ENCODE results near the gene EEPD1.

The EEPD1 gene

GRCh38 chr7:36203071-36203790 lies 50.2 kb downstream of the EEPD1 start:
- no peak for DNase-seq (ENCODE audit: low spot score in 2 of 2)
- Mint-ChIP-seq H3K9me3 (no peaks in the 10 kb centered on the region), H3K27ac (no peak overlapping the region), H3K27me3 (peaks cover 1% of the 10 kb centered on the region), H3K4me1 (no peaks in the 10 kb centered on the region), H3K4me3 (no peak overlapping the region), H3K36me3 (no peaks in the 10 kb centered on the region)
- ATAC-seq (ENCODE audit: low read depth), result no peak

DNA sequence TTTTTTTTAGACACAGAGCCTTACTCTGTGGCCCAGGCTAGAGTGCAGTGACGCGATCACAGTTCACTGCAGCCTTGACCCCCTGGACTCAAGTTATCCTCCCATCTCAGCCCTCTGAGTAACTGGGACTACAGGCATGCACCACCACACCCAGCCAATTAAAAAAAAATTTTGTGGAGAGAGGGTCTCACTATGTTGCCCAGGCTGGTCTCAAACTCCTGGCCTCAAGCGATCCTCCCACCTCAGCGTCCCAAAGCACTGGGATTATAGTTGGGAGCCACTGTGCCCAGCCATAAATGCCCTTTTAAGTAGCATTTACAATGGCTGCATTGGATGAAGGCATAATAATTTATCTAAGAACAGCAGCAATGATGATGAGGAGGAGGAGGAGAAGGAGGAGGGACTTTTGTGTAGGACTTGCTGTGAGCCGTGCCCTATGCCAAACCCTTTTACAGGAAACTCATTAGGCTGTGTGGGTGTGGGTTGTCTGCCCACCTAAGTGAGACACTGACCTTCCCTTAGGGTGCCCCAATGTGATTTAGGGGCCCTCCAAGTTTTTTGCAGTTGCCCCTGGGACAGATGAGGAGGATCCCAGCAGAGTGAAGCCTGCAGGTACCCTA lies 51.1 kb downstream of the EEPD1 start:
- DNase-seq (ENCODE audit: low spot score in 2 of 2) (no peak), ATAC-seq (ENCODE audit: low read depth) (no peak)
- Mint-ChIP-seq H3K9me3 (no peaks in the 10 kb centered on the region), H3K36me3 (no peaks in the 10 kb centered on the region), H3K4me3 (no peak overlapping the region), H3K27me3 (peaks cover 1% of the 10 kb centered on the region), H3K4me1 (no peaks in the 10 kb centered on the region), H3K27ac (no peak overlapping the region)

GRCh38 chr7:36204929-36205635 lies 52.0 kb downstream of the EEPD1 start:
- ATAC-seq (ENCODE audit: low read depth), result no peak
- Mint-ChIP-seq H3K4me1 (no peaks in the 10 kb centered on the region), H3K27me3 (peaks cover 4% of the 10 kb centered on the region), H3K36me3 (no peaks in the 10 kb centered on the region), H3K27ac (no peak overlapping the region), H3K9me3 (no peaks in the 10 kb centered on the region), H3K4me3 (no peak overlapping the region)
- DNase-seq (ENCODE audit: low spot score in 2 of 2), result no peak

GRCh38 chr7:36205803-36206202 lies 52.7 kb downstream of the EEPD1 start:
- Mint-ChIP-seq H3K4me1 (no peaks in the 10 kb centered on the region), H3K9me3 (no peaks in the 10 kb centered on the region), H3K4me3 (no peak overlapping the region), H3K36me3 (no peaks in the 10 kb centered on the region), H3K27ac (no peak overlapping the region), H3K27me3 (peaks cover 4% of the 10 kb centered on the region)
- ATAC-seq (ENCODE audit: low read depth), result no peak
- no peak for DNase-seq (ENCODE audit: low spot score in 2 of 2)

DNA sequence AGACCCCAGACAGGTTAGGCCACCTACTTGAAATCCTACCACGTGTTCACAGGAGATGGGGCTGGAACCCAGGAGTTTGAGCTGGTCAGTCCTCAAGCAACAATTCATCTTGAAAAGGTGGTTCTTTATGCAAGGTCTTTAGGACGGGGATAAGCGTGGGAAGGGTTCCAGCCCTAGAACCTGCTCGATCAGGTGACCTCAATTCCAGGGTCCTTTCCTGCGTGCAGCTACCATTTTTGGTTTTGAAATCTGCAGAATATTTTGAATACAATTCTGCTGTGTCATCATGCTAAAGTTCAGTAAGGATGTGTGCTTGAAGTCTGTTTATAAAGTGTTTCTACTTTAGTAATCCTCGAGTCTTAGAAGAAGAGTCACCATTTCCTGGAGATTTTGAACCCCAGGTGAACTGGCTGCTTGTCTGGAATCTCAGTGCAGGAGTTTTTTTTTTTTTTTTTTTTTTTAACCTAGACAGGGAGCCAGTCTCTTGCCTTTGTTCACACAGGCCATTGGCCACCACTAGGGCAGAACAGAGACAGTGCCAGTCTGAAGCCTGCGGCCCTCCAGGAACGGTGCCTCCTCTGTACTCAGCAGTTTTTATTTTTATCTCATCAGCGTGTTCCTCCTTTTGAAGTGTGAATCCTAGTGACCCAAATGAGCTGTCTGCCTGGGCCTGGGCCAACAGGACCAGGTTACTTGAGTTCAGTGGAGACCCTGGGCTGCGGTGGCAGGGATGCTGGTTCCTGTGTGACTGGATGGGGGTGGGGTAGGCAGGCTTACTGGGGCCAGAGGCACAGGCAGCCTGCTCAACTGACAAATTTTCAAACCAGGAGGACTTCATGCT lies 54.6 kb downstream of the EEPD1 start:
- ATAC-seq (ENCODE audit: low read depth) (no peak), DNase-seq (ENCODE audit: low spot score in 2 of 2) (no peak)
- Mint-ChIP-seq H3K27me3 (peaks cover 2% of the 10 kb centered on the region), H3K4me1 (no peaks in the 10 kb centered on the region), H3K4me3 (no peak overlapping the region), H3K9me3 (no peaks in the 10 kb centered on the region), H3K27ac (no peak overlapping the region), H3K36me3 (no peaks in the 10 kb centered on the region)

DNA sequence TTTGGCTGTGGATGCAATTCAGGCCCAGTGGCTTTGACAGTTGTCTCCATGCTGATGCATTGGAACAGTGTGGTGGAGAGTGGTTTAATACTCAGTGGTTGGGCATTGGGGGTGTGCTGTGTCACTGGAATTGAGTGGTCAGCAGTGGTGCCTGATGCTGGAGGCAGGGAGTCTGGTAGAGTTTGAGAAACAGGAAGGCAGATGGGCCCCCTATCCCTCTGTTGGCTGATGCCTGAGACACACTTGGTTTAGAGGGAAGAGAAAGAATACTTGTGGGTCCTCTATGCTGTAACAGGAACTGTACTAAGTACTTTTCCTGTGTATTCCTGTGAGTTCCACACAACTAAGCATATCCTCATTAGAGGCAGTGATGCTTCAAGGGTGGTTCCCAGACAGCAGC lies 55.4 kb downstream of the EEPD1 start:
- Mint-ChIP-seq H3K27ac (no peak overlapping the region), H3K27me3 (peaks cover 2% of the 10 kb centered on the region), H3K4me1 (no peaks in the 10 kb centered on the region), H3K4me3 (no peak overlapping the region), H3K9me3 (no peaks in the 10 kb centered on the region), H3K36me3 (no peaks in the 10 kb centered on the region)
- ATAC-seq (ENCODE audit: low read depth) (no peak), DNase-seq (ENCODE audit: low spot score in 2 of 2) (no peak)

DNA sequence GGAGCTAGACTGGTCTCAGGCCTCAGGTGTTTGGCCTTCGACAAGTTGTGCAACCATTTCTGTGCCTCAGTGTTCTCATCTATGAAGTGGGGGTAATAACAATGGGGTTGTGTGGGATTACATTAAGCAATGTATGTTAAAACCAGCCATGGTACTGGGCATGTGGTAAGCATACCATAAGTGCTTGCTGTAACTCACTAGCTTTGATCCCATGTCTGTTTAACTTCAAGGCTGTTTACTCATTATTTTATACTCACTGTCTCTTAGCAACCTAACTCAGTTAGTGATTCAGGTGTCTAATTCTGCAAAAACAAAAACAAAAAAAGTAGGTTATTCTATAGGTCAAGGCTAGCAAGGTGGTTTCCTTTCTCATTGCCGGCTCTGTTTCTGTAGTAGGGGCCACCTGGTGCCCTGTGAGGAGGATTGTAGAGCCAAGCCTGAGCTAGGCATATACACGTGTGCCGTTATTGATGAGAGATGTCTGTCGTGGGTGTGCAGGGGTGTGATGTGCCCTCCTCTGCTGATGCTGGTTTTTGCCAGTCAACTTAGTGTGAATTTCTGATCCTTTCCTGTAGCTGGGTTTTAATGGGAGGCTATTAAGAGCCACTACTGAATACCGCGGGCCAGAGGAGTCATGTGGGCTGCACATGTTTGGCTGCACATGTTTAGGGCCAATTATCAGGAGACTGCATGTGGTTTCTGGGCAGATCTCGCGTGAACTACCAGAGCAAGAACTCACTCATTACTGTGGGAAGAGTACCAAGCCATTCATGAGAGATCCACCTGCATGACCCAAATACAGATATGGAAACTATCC lies 56.2 kb downstream of the EEPD1 start:
- Mint-ChIP-seq H3K27me3 (peaks cover 4% of the 10 kb centered on the region), H3K4me1 (no peaks in the 10 kb centered on the region), H3K4me3 (no peak overlapping the region), H3K27ac (no peak overlapping the region), H3K36me3 (no peaks in the 10 kb centered on the region), H3K9me3 (no peaks in the 10 kb centered on the region)
- no peak for ATAC-seq (ENCODE audit: low read depth)
- no peak for DNase-seq (ENCODE audit: low spot score in 2 of 2)

GRCh38 chr7:36209814-36210183 lies 56.7 kb downstream of the EEPD1 start:
- H3K4me1 Mint-ChIP-seq, result no peaks in the 10 kb centered on the region
- DNase-seq (ENCODE audit: low spot score in 2 of 2) (no peak), ATAC-seq (ENCODE audit: low read depth) (no peak)
- H3K27me3 Mint-ChIP-seq, result peaks cover 4% of the 10 kb centered on the region
- H3K36me3 Mint-ChIP-seq, result no peaks in the 10 kb centered on the region
- no peak overlapping the region for H3K4me3 Mint-ChIP-seq
- no peaks in the 10 kb centered on the region for H3K9me3 Mint-ChIP-seq
- no peak overlapping the region for H3K27ac Mint-ChIP-seq

GRCh38 chr7:36210291-36210922 lies 57.4 kb downstream of the EEPD1 start:
- Mint-ChIP-seq H3K9me3 (no peaks in the 10 kb centered on the region), H3K4me1 (no peaks in the 10 kb centered on the region), H3K27ac (no peak overlapping the region), H3K36me3 (no peaks in the 10 kb centered on the region), H3K4me3 (no peak overlapping the region), H3K27me3 (peaks cover 4% of the 10 kb centered on the region)
- no peak for DNase-seq (ENCODE audit: low spot score in 2 of 2)
- ATAC-seq (ENCODE audit: low read depth), result no peak

DNA sequence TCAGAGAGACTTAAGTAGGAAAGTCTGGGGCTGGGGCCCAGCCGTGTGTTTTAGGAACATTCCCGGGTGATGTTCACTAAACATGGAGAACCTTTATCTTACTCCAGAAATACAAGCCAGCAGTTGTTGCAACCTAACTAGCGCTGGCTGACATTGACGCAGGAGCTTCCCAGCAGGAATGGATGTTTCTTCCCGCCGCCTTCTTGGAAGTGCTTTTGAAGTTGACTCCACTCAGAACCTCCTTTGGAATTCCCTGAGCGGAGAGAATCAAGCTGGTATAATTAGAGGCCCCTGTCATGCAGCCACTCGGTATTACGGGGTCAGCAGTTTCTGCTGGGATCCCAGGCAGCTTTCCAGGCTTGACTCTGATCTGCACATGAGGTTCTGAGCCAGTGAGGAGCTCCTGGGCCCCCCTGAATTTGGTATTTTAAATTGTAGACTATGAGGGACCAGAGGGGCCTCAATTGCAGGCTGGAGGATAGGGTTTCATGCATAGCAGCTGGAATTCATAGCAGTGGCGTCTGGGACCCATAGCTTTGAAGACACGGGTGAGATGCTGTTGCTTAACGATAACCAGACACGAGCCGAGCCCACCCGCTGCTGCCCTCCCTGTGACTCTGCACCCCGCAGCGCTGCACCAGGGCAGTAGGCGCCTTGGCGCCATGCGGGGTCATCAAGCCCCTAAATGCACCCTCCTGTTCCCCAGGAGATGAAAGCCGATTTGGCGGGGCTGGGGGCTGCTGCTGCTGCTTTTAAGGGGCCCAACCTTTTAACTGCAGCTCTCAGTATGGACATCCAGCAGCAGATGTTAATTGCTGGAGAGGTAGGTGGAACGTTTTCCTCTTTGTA lies 61.8 kb downstream of the EEPD1 start:
- H3K27me3 Mint-ChIP-seq, result peaks cover 7% of the 10 kb centered on the region
- no peaks in the 10 kb centered on the region for H3K4me1 Mint-ChIP-seq
- H3K4me3 Mint-ChIP-seq, result no peak overlapping the region
- ATAC-seq (ENCODE audit: low read depth) (no peak), DNase-seq (ENCODE audit: low spot score in 2 of 2) (no peak)
- H3K27ac Mint-ChIP-seq, result no peak overlapping the region
- peaks cover 4% of the 10 kb centered on the region for H3K36me3 Mint-ChIP-seq
- H3K9me3 Mint-ChIP-seq, result no peaks in the 10 kb centered on the region

GRCh38 chr7:36215457-36215765 lies 62.4 kb downstream of the EEPD1 start:
- peaks cover 4% of the 10 kb centered on the region for H3K36me3 Mint-ChIP-seq

GRCh38 chr7:36216063-36216684 lies 63.1 kb downstream of the EEPD1 start:
- DNase-seq (ENCODE audit: low spot score in 2 of 2) (no peak), ATAC-seq (ENCODE audit: low read depth) (no peak)
- Mint-ChIP-seq H3K36me3 (peaks cover 4% of the 10 kb centered on the region), H3K27ac (no peak overlapping the region), H3K4me3 (no peak overlapping the region), H3K27me3 (peaks cover 6% of the 10 kb centered on the region), H3K9me3 (no peaks in the 10 kb centered on the region), H3K4me1 (no peaks in the 10 kb centered on the region)

More at GRCh38 chr7:36215457-36215765, 62.4 kb downstream of the EEPD1 start:
- H3K27me3 Mint-ChIP-seq, result peaks cover 6% of the 10 kb centered on the region
- H3K27ac Mint-ChIP-seq, result no peak overlapping the region
- H3K4me3 Mint-ChIP-seq, result no peak overlapping the region
- DNase-seq (ENCODE audit: low spot score in 2 of 2) (no peak), ATAC-seq (ENCODE audit: low read depth) (no peak)
- no peaks in the 10 kb centered on the region for H3K4me1 Mint-ChIP-seq
- H3K9me3 Mint-ChIP-seq, result no peaks in the 10 kb centered on the region

Data from memory B cell (primary cell).